IPS DF 6.9 (cell line): ENCODE data around the gene LONRF3.
A peak's percentile ranks its signal among the peaks of the same experiment; 100 is the strongest.

Experiments used
- DNase-seq: peaks from one replicate; pipeline ENCODE4 v3.0.0-alpha.2; 2013; ENCODE audit warnings: low read depth, low spot score
- H3K27ac ChIP-seq: one replicate; pipeline ENCODE4 v1.5.1; 2013; ENCODE audit warnings: low read length, control low read depth
- H3K27me3 ChIP-seq: 2 replicates; pipeline ENCODE4 v1.6.1; 2013; ENCODE audit warnings: mild to moderate bottlenecking, low read length; ENCODE audit not compliant: control insufficient read depth, insufficient read depth
- H3K36me3 ChIP-seq: 2 replicates; pipeline ENCODE4 v1.6.1; 2013; ENCODE audit warnings: low read length; ENCODE audit not compliant: control insufficient read depth, insufficient read depth
- H3K4me1 ChIP-seq: 2 replicates; pipeline ENCODE4 v1.6.1; 2013; ENCODE audit warnings: low read length; ENCODE audit not compliant: control insufficient read depth, insufficient read depth
- H3K4me3 ChIP-seq: 2 replicates; pipeline ENCODE4 v1.5.1; 2013; ENCODE audit warnings: mild to moderate bottlenecking, low read length
- H3K9me3 ChIP-seq: 2 replicates; pipeline ENCODE4 v1.6.1; 2013; ENCODE audit warnings: low read length, inconsistent platforms; ENCODE audit not compliant: control insufficient read depth, insufficient read depth
- WGBS: extraction: QIAGEN DNeasy Blood & Tissue Kit; methylation state at CpG from one replicate; pipeline ENCODE4 v1.1.7; 2013; ENCODE audit warnings: mixed read lengths, missing lambda C conversion rate; ENCODE audit not compliant: insufficient read length, insufficient coverage; 5-methylcytosine and 5-hydroxymethylcytosine counted together

LONRF3 gene

DNA sequence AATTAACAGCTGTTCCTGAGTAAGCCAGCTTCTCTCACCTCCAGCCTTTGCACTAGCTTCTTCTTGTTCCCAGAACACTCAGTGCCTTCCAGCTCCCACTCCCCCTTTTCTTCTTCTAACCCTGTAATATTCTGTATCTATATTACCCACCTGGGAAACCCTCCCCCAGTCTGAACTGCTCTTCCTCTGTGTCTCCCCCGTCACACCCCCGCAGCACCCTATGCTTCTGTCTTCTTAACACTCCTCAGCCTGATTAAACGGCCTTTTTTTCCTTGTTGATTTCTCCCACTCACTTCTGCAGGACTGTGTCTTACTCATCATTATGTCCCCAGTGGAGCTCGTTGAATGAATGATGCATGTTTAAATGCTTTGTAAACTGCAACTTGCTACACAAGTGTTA is 9.0 kb upstream of the LONRF3 start:
- H3K9me3 ChIP-seq: no peaks in the 10 kb centered on the region
- no CpG with 5 or more reads among the region's 4 CpGs for WGBS

DNA sequence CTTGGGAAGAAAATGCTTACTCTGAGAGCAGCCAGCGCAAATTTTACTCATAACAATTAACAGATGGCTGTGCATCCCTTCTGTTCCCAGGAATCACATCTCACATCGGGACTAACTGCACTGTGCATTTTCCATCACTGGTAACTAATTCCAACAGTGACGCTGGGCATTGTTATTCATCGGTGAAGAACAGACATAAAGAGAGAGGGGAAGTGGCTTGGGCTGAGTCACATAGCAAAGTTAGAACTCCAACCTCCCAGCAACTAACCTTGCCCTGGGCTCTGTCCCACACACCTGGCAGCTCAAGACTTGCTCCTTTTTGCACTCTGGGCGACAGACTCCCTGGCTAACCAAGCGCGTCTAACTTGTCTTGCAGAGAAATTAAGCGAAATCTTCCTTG is 6.4 kb upstream of the LONRF3 start:
- Histone ChIP-seq H3K9me3 (no peaks in the 10 kb centered on the region), H3K4me1 (no peaks in the 10 kb centered on the region), H3K36me3 (no peaks in the 10 kb centered on the region), H3K27ac (no peak overlapping the region), H3K4me3 (no peak overlapping the region), H3K27me3 (peaks cover 31% of the 10 kb centered on the region)
- no peak for DNase-seq
- no CpG with 5 or more reads among the region's 8 CpGs for WGBS

More for the DNA sequence above, 9.0 kb upstream of the LONRF3 start:
- peaks cover 17% of the 10 kb centered on the region for H3K27me3 ChIP-seq
- no peak overlapping the region for H3K27ac ChIP-seq
- H3K4me1 ChIP-seq: no peaks in the 10 kb centered on the region
- no peak for DNase-seq
- no peaks in the 10 kb centered on the region for H3K36me3 ChIP-seq
- no peak overlapping the region for H3K4me3 ChIP-seq

DNA sequence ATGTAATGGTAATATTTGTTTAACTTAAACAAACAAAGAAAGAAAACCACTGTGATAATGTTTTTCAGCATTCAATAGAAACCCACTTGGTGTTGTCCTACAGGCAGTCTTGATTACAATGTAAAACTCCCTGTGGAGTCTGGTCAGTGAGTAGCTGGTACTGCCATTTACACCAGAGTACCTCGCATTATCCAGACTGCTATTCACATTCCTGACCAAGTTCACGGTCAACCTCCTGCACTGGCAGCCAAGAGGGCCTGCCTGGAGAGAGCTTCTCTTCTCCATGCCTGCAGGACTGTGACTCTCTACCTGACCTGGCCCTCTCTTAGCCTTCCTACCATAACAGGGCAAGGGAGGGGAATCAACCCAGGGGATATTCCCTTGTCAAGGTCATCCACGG is 2.9 kb upstream of the LONRF3 start:
- H3K27ac ChIP-seq: no peak overlapping the region
- H3K4me1 ChIP-seq: 0 out of 2 replicates have a peak, but pooled peaks cover 1% of the 10 kb centered on the region
- peaks cover 62% of the 10 kb centered on the region for H3K27me3 ChIP-seq
- no peak for DNase-seq
- H3K4me3 ChIP-seq: no peak overlapping the region
- no peaks in the 10 kb centered on the region for H3K9me3 ChIP-seq
- no peaks in the 10 kb centered on the region for H3K36me3 ChIP-seq
- WGBS: no CpG with 5 or more reads among the region's 3 CpGs

DNA sequence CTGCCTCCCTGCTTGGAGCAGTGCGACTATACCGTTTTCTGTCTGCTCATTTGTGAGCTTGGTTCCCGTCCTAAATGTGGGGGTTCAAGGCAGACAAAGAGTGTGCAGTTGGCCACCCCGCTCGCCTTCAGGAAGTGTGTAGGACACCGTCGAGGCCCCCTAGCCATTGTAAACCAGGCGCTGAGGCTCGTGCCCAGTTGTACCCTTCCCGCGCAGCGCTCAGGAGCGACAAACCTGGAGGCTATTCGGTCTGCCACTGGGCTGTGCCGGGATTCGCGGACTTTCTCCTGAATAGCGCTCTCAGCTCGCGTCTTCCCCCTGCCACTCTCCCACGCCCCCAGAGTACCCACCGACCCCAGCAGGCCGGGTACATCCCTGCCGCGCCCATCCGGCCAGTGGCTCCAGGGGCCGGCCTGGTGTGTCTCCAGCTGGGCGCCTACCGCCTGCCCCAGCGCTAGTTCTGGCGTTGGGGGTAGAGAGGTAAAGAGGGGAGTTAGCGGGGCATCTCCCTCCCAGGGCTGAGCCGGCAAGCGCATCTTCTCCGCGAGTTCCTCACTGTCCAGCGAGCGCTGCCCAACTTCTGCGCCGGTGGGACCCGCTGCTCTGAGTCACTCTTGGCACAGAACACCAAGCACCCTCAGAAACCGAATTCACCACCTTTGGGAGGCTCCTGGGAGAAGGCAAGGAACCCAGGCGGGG is 880 bp upstream of the LONRF3 start:
- H3K9me3 ChIP-seq: no peaks in the 10 kb centered on the region
- DNase-seq: no peak
- H3K4me3 ChIP-seq: no peak overlapping the region
- no peak overlapping the region for H3K27ac ChIP-seq
- no peaks in the 10 kb centered on the region for H3K36me3 ChIP-seq
- H3K27me3 ChIP-seq: peaks cover 72% of the 10 kb centered on the region
- WGBS: no CpG with 5 or more reads among the region's 43 CpGs
- 0 out of 2 replicates have a peak, but pooled peaks cover 1% of the 10 kb centered on the region for H3K4me1 ChIP-seq

DNA sequence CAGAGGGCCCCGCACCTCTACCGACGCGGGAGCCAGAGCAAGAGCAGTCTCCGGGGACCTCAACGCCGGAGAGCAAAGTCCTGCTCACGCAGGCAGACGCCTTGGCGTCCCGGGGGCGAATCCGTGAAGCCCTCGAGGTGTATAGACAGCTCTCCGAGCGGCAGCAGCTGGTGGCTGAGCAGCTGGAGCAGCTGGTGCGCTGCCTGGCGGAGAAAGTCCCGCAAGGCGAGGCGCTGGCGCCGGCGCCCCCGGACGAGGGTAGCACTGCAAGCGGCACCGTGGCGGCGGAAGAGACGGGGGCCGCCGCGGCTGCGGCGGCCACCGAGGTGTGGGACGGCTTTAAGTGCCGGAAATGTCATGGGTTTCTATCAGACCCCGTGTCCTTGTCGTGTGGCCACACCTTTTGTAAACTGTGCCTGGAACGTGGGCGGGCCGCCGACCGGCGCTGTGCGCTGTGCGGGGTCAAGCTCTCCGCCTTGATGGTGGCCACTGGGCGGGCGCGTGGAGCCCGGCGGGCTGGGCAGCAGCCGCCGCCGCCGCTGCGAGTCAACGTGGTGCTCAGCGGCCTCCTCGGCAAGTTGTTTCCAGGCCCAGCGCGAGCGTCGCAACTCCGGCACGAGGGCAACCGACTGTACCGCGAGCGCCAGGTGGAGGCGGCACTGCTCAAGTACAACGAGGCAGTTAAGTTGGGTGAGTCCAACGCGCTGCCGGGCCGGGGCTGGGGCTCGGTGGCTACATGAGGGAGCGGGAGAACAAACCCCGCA is 672 bp downstream of the LONRF3 start:
- 0 out of 2 replicates have a peak, but pooled peaks cover 1% of the 10 kb centered on the region for H3K4me1 ChIP-seq
- H3K27ac ChIP-seq: no peak overlapping the region
- peaks cover 66% of the 10 kb centered on the region for H3K27me3 ChIP-seq
- H3K4me3 ChIP-seq: peak overlapping the region; percentile 9; the same call in 1 of the 2 replicates
- DNase-seq: no peak
- no peaks in the 10 kb centered on the region for H3K36me3 ChIP-seq
- no peaks in the 10 kb centered on the region for H3K9me3 ChIP-seq
- WGBS: no CpG with 5 or more reads among the region's 82 CpGs

DNA sequence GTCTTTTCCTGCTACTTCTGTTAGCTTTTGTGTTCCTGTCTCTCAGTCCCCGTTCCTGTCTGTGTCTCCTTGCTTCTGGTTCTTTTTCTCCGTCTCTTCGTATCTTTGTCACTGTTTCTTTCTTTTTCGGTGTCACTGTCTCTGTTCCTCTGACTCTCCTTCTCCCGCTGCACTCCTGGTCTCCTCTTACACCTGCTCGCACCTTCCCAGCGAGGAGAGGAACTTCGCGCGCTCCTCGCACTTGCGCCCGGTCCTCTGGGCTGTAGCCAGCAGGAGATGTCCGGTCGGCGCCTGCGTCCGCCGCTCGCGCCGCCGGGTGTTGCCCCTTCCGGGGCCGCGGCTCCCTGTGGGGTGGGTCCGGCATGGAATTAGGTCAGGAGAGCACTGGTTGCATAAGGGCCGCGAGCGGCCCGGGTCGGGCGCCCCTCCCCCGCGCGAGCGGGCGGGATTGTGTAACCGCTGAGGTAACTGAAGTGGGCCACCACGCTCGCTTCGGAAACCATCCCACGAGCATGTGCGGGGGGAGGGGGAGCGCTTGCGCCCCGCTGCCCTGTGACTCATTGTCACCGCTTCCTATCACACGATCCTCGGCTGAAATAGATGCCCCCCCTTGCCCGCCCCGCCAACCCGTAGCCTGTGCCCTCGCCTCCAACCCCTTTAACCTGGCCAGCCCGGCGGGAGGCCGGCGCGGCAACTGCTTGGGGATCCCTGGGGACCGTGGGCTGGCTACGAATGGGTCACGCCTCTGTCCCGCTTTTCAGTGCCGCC is 1.6 kb downstream of the LONRF3 start:
- no peak for DNase-seq
- peaks cover 58% of the 10 kb centered on the region for H3K27me3 ChIP-seq

DNA sequence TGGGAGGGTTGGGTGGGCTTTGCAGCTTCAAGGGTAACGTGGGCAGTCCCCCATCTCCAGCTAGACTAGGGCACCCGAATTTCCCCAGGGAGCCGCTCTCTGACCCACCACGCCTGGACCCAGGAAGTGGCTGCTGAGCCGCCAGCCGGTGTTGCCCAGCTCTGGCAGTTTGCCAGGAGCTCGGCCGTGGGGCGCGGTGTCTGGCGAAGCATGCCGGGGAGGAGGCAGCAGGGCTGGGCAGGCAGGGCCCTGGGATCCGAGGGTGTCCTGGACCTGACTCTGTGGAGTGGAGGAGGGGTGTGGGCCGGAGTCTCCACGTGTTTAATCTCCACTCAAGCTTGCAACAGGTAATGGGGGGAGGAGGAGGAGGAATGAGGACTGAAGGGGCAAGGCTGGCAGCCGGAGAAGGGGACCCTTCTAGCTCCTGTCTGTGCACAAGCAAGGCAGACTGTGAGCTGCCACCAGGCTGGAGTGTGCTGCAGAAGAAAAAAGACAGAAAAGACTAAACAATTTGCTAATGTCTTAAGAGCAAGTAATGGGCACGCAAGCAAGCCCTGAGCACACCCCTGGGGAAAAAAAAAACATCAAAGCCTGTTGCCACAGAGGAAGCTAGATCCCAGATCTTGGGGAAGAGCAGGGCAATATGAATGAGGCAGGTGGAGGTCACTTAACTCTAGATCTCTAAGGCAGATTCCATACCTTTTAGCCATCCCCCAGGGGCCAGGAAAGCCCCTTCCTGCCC is 2.4 kb downstream of the LONRF3 start:
- no peaks in the 10 kb centered on the region for H3K36me3 ChIP-seq

More for the DNA sequence above, 1.6 kb downstream of the LONRF3 start:
- H3K4me1 ChIP-seq: 0 out of 2 replicates have a peak, but pooled peaks cover 1% of the 10 kb centered on the region
- H3K4me3 ChIP-seq: no peak overlapping the region
- no CpG with 5 or more reads among the region's 64 CpGs for WGBS
- H3K36me3 ChIP-seq: no peaks in the 10 kb centered on the region
- H3K9me3 ChIP-seq: no peaks in the 10 kb centered on the region
- H3K27ac ChIP-seq: no peak overlapping the region

DNA sequence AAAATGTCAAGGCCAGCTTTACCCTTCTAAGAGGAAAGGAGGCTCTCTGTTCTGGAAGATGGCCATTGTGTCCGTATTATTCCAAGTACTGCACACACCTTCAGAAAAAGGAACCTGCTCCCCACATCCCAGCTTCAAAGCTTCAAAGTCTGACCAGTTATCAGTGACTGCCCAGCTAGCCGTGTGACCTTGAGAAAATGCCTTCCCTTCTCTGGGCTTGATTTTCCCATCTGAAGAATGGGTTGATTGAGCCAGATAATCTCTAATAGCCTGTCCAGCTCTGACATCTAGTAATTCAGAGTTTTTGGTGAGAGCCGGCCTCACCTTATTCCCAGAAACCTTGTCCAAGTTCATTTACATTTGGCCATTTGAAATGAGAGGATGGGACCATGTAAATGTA is 3.0 kb downstream of the LONRF3 start:
- no peak overlapping the region for H3K4me3 ChIP-seq

More for the DNA sequence above, 2.4 kb downstream of the LONRF3 start:
- Histone ChIP-seq H3K27ac (no peak overlapping the region), H3K4me3 (no peak overlapping the region), H3K4me1 (0 out of 2 replicates have a peak, but pooled peaks cover 1% of the 10 kb centered on the region), H3K9me3 (no peaks in the 10 kb centered on the region), H3K27me3 (peaks cover 57% of the 10 kb centered on the region)
- no CpG with 5 or more reads among the region's 17 CpGs for WGBS
- DNase-seq: no peak

DNA sequence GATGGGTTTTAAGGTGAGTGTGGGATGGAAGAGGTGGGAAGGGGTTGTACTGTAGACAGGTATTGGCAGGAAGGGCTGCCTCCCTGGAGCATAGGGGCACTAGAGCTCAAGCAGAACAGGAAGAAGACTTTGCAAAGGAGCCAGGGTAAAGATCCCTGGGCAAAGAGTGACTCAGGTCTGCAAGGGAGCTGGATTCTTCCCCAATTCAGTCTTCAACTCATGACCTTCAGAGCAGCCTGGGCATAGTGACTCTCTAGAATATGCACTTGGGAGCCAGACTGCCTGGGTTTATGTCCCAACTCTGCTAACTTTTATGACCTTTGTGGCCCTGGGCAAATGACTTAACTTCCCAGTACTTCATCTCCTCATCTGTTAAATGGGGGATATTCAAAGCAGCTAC is 4.0 kb downstream of the LONRF3 start:
- H3K4me3 ChIP-seq: no peak overlapping the region
- H3K27ac ChIP-seq: no peak overlapping the region
- no peak for DNase-seq
- peaks cover 45% of the 10 kb centered on the region for H3K27me3 ChIP-seq
- H3K4me1 ChIP-seq: 0 out of 2 replicates have a peak, but pooled peaks cover 1% of the 10 kb centered on the region
- H3K36me3 ChIP-seq: no peaks in the 10 kb centered on the region
- H3K9me3 ChIP-seq: no peaks in the 10 kb centered on the region

More for the DNA sequence above, 3.0 kb downstream of the LONRF3 start:
- Histone ChIP-seq H3K27me3 (peaks cover 55% of the 10 kb centered on the region), H3K4me1 (0 out of 2 replicates have a peak, but pooled peaks cover 1% of the 10 kb centered on the region), H3K9me3 (no peaks in the 10 kb centered on the region), H3K36me3 (no peaks in the 10 kb centered on the region), H3K27ac (no peak overlapping the region)
- no CpG with 5 or more reads among the region's 3 CpGs for WGBS
- no peak for DNase-seq

DNA sequence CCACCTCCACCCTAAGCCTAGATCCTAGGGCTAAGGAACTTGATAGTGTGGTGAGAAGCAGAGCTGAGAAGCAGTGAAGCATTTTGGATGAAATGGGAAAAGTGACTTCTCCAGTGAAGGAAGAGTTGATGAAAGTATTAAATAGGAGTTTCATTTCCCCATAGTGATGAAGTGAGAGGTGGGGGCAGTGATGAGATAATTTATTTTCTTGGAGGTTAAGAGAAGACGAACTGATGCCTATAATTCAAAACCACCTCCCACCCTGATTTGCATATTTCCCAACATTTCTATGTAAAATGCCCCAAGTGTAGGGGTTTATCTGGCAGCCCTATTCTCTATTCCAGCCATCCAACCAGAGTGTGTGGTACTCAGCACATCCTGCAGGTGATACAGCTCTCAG is 6.3 kb downstream of the LONRF3 start:
- H3K4me3 ChIP-seq: no peak overlapping the region
- no peaks in the 10 kb centered on the region for H3K36me3 ChIP-seq
- no CpG with 5 or more reads among the region's 1 CpG for WGBS
- H3K27ac ChIP-seq: no peak overlapping the region
- peaks cover 23% of the 10 kb centered on the region for H3K27me3 ChIP-seq
- no peaks in the 10 kb centered on the region for H3K4me1 ChIP-seq
- no peak for DNase-seq
- H3K9me3 ChIP-seq: no peaks in the 10 kb centered on the region
